K562 (cell line): ENCODE results near the gene WDR13. TPM values are rescaled to one million over a fixed set of nuclear protein-coding genes. Genes with fewer than 3 reads are reported as not detected.
A peak's percentile ranks its signal among the peaks of the same experiment; 100 is the strongest.

Experiments used
- ATAC-seq: fragments of 200-7000 bp; cut with Tn5 transposase; 3 replicates; pipeline ENCODE4 v1.9.1; 2020; ENCODE audit warnings: moderate library complexity
- BruUV-seq: library from RNA; stranded (reverse); fragments of 400-500 nt; replicated peaks from 2 replicates; lab custom pipeline; 2021; lab: Mats Ljungman, UMichigan
- CTCF ChIA-PET: fragments of 300-600 bp; formaldehyde crosslinking; extraction: SDS; loops from one replicate; lab custom pipeline; 2021; ENCODE audit warnings: low intra/inter-chr PET ratio; lab: Yijun Ruan, JAX
- POLR2A ChIA-PET: fragments of 300-600, 350-650 bp; sonication (Branson Sonifier 250); formaldehyde crosslinking; extraction: SDS; loops from one replicate; lab custom pipeline; 2021; ENCODE audit warnings: antibody characterized with exemption, inconsistent platforms; lab: Yijun Ruan, JAX
- DNase-seq, 4 experiments: peaks; one replicate each; pipeline versions ENCODE4 v3.0.0 to v3.0.0-alpha.2; 2011 to 2018; ENCODE audit warnings: low spot score in 3 of 4, mixed read lengths in 3 of 4; ENCODE audit errors: extremely low read depth in 1 of 4
- FAIRE-seq: peaks from 2 replicates; lab custom pipeline; 2011; peaks lifted over from hg19 to GRCh38; lab: Jason Lieb, UNC
- H2AFZ ChIP-seq: 2 replicates; pipeline ENCODE4 v1.6.0; 2011; ENCODE audit warnings: low read depth, low read length, control low read depth, inconsistent platforms
- H3K27ac ChIP-seq: fragments of 200-600 bp; 3 replicates; pipeline ENCODE4 v1.8.0; 2011; ENCODE audit warnings: low read depth, mild to moderate bottlenecking, control low read depth, inconsistent platforms, low read length, moderate library complexity, mixed read lengths; ENCODE audit errors: extremely low read depth
- H3K27me3 ChIP-seq, 2 experiments: fragments of 300-600 bp in 1 of 2; 2 replicates in 1 of 2; 3 replicates in 1 of 2; pipeline versions ENCODE4 v1.6.0 to v1.8.0; 2011; ENCODE audit warnings: inconsistent platforms in 2 of 2, low read length in 2 of 2, mild to moderate bottlenecking in 1 of 2, mixed read lengths in 1 of 2, moderate library complexity in 1 of 2; ENCODE audit not compliant: control insufficient read depth in 2 of 2, insufficient read depth in 2 of 2
- H3K36me3 ChIP-seq: fragments of 300-600 bp; 3 replicates; pipeline ENCODE4 v1.8.0; 2011; ENCODE audit warnings: mild to moderate bottlenecking, low read length, inconsistent platforms; ENCODE audit not compliant: control insufficient read depth, insufficient read depth
- H3K4me1 ChIP-seq, 2 experiments: fragments of 200-600 bp in 1 of 2; replicated peaks in 1 of 2; 2 replicates in 1 of 2; 3 replicates in 1 of 2; pipeline versions ENCODE4 v1.5.1 to v1.8.0; 2011; ENCODE audit warnings: inconsistent platforms in 2 of 2, low read length in 2 of 2, mild to moderate bottlenecking in 1 of 2, mixed read lengths in 1 of 2, moderate library complexity in 1 of 2; ENCODE audit not compliant: control insufficient read depth in 2 of 2, insufficient read depth in 2 of 2
- H3K4me2 ChIP-seq: 2 replicates; pipeline ENCODE4 v1.6.1; 2011; ENCODE audit warnings: low read length, control low read depth, inconsistent platforms, mixed read lengths; ENCODE audit not compliant: insufficient read depth
- H3K4me3 ChIP-seq: fragments of 200-600 bp; sonication (generic), shearing (Covaris generic); 2 replicates; pipeline ENCODE4 v1.5.1; 2016; ENCODE audit warnings: control low read depth, inconsistent platforms
- H3K79me2 ChIP-seq: fragments of 200-600 bp; 3 replicates; pipeline ENCODE4 v1.8.0; 2011; ENCODE audit warnings: low read length, inconsistent platforms; ENCODE audit not compliant: control insufficient read depth, insufficient read depth
- H3K9ac ChIP-seq, 2 experiments: 2 replicates each; pipeline versions ENCODE4 v1.6.0 to v1.6.1; 2011; ENCODE audit warnings: low read depth in 2 of 2, low read length in 2 of 2, control low read depth in 1 of 2, inconsistent platforms in 1 of 2, mild to moderate bottlenecking in 1 of 2, mixed read lengths in 1 of 2; ENCODE audit not compliant: insufficient read depth in 1 of 2
- H3K9me1 ChIP-seq: one replicate; pipeline ENCODE4 v1.6.0; 2011; ENCODE audit warnings: inconsistent platforms, mild to moderate bottlenecking, low read length, moderate library complexity; ENCODE audit not compliant: control insufficient read depth, insufficient read depth
- H3K9me3 ChIP-seq: replicated peaks from 2 replicates; pipeline ENCODE4 v1.5.1; 2011; ENCODE audit warnings: low read depth, low read length, inconsistent platforms; ENCODE audit not compliant: control insufficient read depth, insufficient read depth
- H4K20me1 ChIP-seq: replicated peaks from 2 replicates; pipeline ENCODE4 v1.6.1; 2011; ENCODE audit warnings: low read length, inconsistent platforms, mixed read lengths; ENCODE audit not compliant: control insufficient read depth, insufficient read depth
- ARNT ChIP-seq, 2 experiments: fragments of 450-650 bp; IDR thresholded peaks; 2 replicates each; pipeline ENCODE4 v1.6.1; 2016; ENCODE audit warnings: mild to moderate bottlenecking in 1 of 2
- ATF1 ChIP-seq, 2 experiments: fragments of 450-650 bp in 1 of 2; IDR thresholded peaks; 2 replicates each; pipeline ENCODE4 v1.6.1; 2016; ENCODE audit warnings: missing compliant biosample characterization in 1 of 2, missing genetic modification characterization in 1 of 2
- CREB3L1 ChIP-seq: fragments of 450-650 bp; IDR thresholded peaks from 2 replicates; pipeline ENCODE4 v1.6.1; 2014; ENCODE audit warnings: low read depth, mild to moderate bottlenecking, moderate library complexity, borderline replicate concordance
- CXXC5 ChIP-seq: fragments of 250-450 bp; sonication (Bioruptor Pico); IDR thresholded peaks from 2 replicates; pipeline ENCODE4 v1.8.0; 2022; ENCODE audit warnings: inconsistent platforms, mild to moderate bottlenecking, moderate library complexity
- L3MBTL2 ChIP-seq: fragments of 450-650 bp; IDR thresholded peaks from 2 replicates; pipeline ENCODE4 v1.6.1; 2016; ENCODE audit warnings: mild to moderate bottlenecking, moderate library complexity
- MYC ChIP-seq, 2 experiments: fragments of 250-450 bp in 1 of 2; sonication (Bioruptor Pico) in 1 of 2; IDR thresholded peaks; 2 replicates each; pipeline versions ENCODE4 v1.5.1 to v1.6.1; 2012 to 2021; ENCODE audit warnings: low read depth in 2 of 2, borderline replicate concordance in 1 of 2, improper control_type of control experiment in 1 of 2, low read length in 1 of 2, mild to moderate bottlenecking in 1 of 2, moderate library complexity in 1 of 2
- NCOA6 ChIP-seq: fragments of 450-650 bp; IDR thresholded peaks from 2 replicates; pipeline ENCODE4 v1.6.1; 2017; ENCODE audit warnings: mild to moderate bottlenecking
- NFRKB ChIP-seq: fragments of 450-650 bp; IDR thresholded peaks from 2 replicates; pipeline ENCODE4 v1.6.1; 2016; ENCODE audit warnings: low read depth
- POLR2H ChIP-seq: IDR thresholded peaks from 2 replicates; pipeline ENCODE4 v1.6.1; 2016; ENCODE audit warnings: missing genetic modification characterization, low read depth, mild to moderate bottlenecking, control low read depth, missing compliant biosample characterization, moderate library complexity
- TAF9B ChIP-seq: fragments of 450-650 bp; IDR thresholded peaks from 2 replicates; pipeline ENCODE4 v1.6.1; 2018; ENCODE audit warnings: mild to moderate bottlenecking; ENCODE audit not compliant: partially characterized antibody
- ZNF165 ChIP-seq: fragments of 250-450 bp; sonication (Bioruptor Pico); IDR thresholded peaks from 2 replicates; pipeline ENCODE4 v1.4.0; 2020; ENCODE audit warnings: borderline replicate concordance
- ZNF408 ChIP-seq: fragments of 250-450 bp; sonication (Bioruptor Pico); IDR thresholded peaks from 2 replicates; pipeline ENCODE4 v1.4.0; 2020; ENCODE audit warnings: low read depth, mild to moderate bottlenecking, moderate library complexity
- ZNF592 ChIP-seq: fragments of 450-650 bp; IDR thresholded peaks from 2 replicates; pipeline ENCODE4 v1.6.1; 2017; ENCODE audit warnings: antibody characterized with exemption, mild to moderate bottlenecking
- WGBS: fragments of 100-300 bp; shearing (Covaris generic); methylation state at CpG from one replicate; pipeline ENCODE4 v1.1.6; 2016; ENCODE audit warnings: low coverage, mixed read lengths; ENCODE audit not compliant: insufficient coverage; ENCODE audit errors: missing lambda C conversion rate; 5-methylcytosine and 5-hydroxymethylcytosine counted together
- in situ Hi-C: fragments of 300-500 bp; cut with MboI; formaldehyde crosslinking; loops from 4 replicates; pipeline ENCODE4 v1.15.0; 2018; ENCODE audit warnings: inconsistent platforms, mixed read lengths
- intact Hi-C: fragments of 100-400 bp; cut with micrococcal nuclease; formaldehyde crosslinking; loops from 2 replicates; pipeline ENCODE4 v1.14.2; 2022
- polyA plus RNA-seq, 8 experiments: library from polyadenylated mRNA; depleted of rRNA in 4 of 8; stranded (reverse) in 5 of 8; unstranded in 3 of 8; fragments of >200 nt; fragmentation: Nextera tagmentation in 2 of 8; fragmentation: Illumina TruSeq in 1 of 8; extraction: Ambion mirVana in 2 of 8; extraction: Trizol in 1 of 8; gene quantifications; 2 replicates each; pipeline versions ENCODE4 v1.2.1 to v1.2.3, GENCODE V29; 2011 to 2014; ENCODE audit warnings: inconsistent platforms in 1 of 8, missing spikeins in 1 of 8
- total RNA-seq, 7 experiments: library from RNA; depleted of rRNA in 6 of 7; stranded (reverse); fragments of >200 nt in 6 of 7; fragmentation: Illumina TruSeq in 2 of 7; extraction: Trizol in 2 of 7; gene quantifications; 2 replicates each; pipeline versions ENCODE4 v1.2.1 to v1.2.3, GENCODE V29; 2011 to 2021; ENCODE audit warnings: low replicate concordance in 1 of 7

The WDR13 gene
- total and polyA plus RNA-seq, 9 of the 15 experiments (the other 6 are each of a cell fraction or from before 2014, with no cell fraction given) = 7.4 to 70.5 (median 31.4) TPM

- no TSS peak for BruUV-seq
- Histone ChIP-seq H3K36me3 (no peaks in the 10 kb centered on the region; the same call in 2 of the 3 replicates), H3K9me1 (no peaks in the 10 kb centered on the region), H2AFZ (peak overlapping the region; percentile 95), H3K9me3 (no peaks in the 10 kb centered on the region), H4K20me1 (no peaks in the 10 kb centered on the region), H3K27ac (peak overlapping the region; percentile 75), H3K79me2 (peaks cover 33% of the 10 kb centered on the region; the same call in 2 of the 3 replicates), H3K4me1 (peaks cover 12 to 28% of the 10 kb centered on the region in 2 experiments), H3K27me3 (no peaks in the 10 kb centered on the region), H3K9ac (peak overlapping the region; percentile 70; a peak in 3 of 4 replicates), H3K4me3 (peak overlapping the region; percentile 32; the same call in 1 of the 2 replicates), H3K4me2 (peak overlapping the region; percentile 65)
- intact Hi-C loops (no loop called here), in situ Hi-C loops (no loop called here)
- peak; percentile 29; the same call in 2 of the 3 replicates for ATAC-seq
- ChIA-PET CTCF (no interaction called here), POLR2A (interaction anchor here (1.7 kb wide), 2 partner anchors 11 to 15 kb away, joined by 6 to 8 read pairs; partner anchors contain the start of gene RBM3)
- peak in 1 of 4 experiments; percentile 44 for DNase-seq
- WGBS = 43% methylated on average over 10 of the region's 13 CpGs
- FAIRE-seq = peak; percentile 6
- TF ChIP-seq CREB3L1 = peak; percentile 54; the same call in 1 of the 2 replicates
- no peak for TF ChIP-seq ZNF165 (CRISPR knock-in tag)
- TF ChIP-seq NCOA6 = no peak
- peak; percentile 58; the same call in 1 of the 2 replicates for TF ChIP-seq L3MBTL2
- TF ChIP-seq MYC (IDR thresholded peaks at IDR 0.05; ENCODE audit: low read depth, low read length) = peak; percentile 70
- TF ChIP-seq MYC (CRISPR knock-in tag; IDR thresholded peaks at IDR 0.05; ENCODE audit: borderline replicate concordance, low read depth) = no peak
- TF ChIP-seq NFRKB = peak; percentile 47; the same call in 1 of the 2 replicates
- TF ChIP-seq ZNF592 = peak; percentile 71
- peak; percentile 35; the same call in 1 of the 2 replicates for TF ChIP-seq POLR2H (tag)
- peak; percentile 97 to 98 for TF ChIP-seq ARNT (IDR thresholded peaks at IDR 0.05)
- 0 out of 2 replicates have a peak, but pooled peaks have one; percentile 13 for TF ChIP-seq CXXC5
- no peak for TF ChIP-seq ATF1 (CRISPR knock-in tag; IDR thresholded peaks at IDR 0.05)
- TF ChIP-seq ATF1 (tag; IDR thresholded peaks at IDR 0.05) = 0 out of 2 replicates have a peak, but pooled peaks have one; percentile 13
- no peak for TF ChIP-seq ZNF408 (CRISPR knock-in tag)
- no peak for TF ChIP-seq TAF9B
These were observed 7.7 kb upstream of the WDR13 start for GRCh38 chrX:48589482-48590162.
